Ovary (tissue), 3 donors: ENCODE measurements around the gene SLIT2.

ENCODE experiments used
- EP300 ChIP-seq: sonication (generic); formaldehyde crosslinking; IDR thresholded peaks from one replicate; pipeline ENCODE4 v1.6.1; 2017; ENCODE audit warnings: antibody characterized with exemption
- TF ChIP-seq, protein P1 (sequence below), 3 donors: fragments of 450-650 bp in 2 of 3; fragments of 200-600 bp in 1 of 3; IDR thresholded peaks; one replicate each; pipeline versions ENCODE4 v1.5.1 to v1.8.0; 2016 to 2022; ENCODE audit warnings: antibody characterized with exemption in 3 of 3, mild to moderate bottlenecking in 1 of 3
- donor health status: DM: no; HTN: no; CAD: no.

DNA sequence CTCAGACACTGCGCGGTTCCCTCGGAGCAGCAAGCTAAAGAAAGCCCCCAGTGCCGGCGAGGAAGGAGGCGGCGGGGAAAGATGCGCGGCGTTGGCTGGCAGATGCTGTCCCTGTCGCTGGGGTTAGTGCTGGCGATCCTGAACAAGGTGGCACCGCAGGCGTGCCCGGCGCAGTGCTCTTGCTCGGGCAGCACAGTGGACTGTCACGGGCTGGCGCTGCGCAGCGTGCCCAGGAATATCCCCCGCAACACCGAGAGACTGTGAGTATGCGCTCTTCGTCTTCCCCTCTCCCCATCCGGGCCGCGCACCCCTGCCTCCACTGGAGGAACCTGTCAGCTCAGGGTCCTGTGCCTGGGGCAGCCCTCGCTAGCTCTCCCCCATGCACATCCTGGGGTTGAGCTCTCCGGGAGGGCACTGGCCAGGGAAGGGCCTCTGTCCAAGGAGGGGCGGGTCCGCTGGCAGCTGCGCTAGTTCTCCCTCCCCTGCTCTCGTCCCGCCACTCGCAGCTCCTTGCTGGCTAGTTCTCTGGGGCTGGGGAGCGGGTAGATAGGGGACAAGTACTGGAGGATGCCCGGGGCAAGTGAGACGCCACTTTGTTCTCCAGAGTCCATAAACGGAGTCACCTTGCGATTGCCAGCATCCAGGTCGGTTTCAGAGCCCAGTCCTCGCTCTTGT, 2.2 kb downstream of the SLIT2 start:
- TF ChIP-seq, protein P1, sequence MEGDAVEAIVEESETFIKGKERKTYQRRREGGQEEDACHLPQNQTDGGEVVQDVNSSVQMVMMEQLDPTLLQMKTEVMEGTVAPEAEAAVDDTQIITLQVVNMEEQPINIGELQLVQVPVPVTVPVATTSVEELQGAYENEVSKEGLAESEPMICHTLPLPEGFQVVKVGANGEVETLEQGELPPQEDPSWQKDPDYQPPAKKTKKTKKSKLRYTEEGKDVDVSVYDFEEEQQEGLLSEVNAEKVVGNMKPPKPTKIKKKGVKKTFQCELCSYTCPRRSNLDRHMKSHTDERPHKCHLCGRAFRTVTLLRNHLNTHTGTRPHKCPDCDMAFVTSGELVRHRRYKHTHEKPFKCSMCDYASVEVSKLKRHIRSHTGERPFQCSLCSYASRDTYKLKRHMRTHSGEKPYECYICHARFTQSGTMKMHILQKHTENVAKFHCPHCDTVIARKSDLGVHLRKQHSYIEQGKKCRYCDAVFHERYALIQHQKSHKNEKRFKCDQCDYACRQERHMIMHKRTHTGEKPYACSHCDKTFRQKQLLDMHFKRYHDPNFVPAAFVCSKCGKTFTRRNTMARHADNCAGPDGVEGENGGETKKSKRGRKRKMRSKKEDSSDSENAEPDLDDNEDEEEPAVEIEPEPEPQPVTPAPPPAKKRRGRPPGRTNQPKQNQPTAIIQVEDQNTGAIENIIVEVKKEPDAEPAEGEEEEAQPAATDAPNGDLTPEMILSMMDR (IDR thresholded peaks at IDR 0.05): no peak
- TF ChIP-seq EP300: no peak
